ENCODE results near the gene BANF1.

Gene BANF1

DNA sequence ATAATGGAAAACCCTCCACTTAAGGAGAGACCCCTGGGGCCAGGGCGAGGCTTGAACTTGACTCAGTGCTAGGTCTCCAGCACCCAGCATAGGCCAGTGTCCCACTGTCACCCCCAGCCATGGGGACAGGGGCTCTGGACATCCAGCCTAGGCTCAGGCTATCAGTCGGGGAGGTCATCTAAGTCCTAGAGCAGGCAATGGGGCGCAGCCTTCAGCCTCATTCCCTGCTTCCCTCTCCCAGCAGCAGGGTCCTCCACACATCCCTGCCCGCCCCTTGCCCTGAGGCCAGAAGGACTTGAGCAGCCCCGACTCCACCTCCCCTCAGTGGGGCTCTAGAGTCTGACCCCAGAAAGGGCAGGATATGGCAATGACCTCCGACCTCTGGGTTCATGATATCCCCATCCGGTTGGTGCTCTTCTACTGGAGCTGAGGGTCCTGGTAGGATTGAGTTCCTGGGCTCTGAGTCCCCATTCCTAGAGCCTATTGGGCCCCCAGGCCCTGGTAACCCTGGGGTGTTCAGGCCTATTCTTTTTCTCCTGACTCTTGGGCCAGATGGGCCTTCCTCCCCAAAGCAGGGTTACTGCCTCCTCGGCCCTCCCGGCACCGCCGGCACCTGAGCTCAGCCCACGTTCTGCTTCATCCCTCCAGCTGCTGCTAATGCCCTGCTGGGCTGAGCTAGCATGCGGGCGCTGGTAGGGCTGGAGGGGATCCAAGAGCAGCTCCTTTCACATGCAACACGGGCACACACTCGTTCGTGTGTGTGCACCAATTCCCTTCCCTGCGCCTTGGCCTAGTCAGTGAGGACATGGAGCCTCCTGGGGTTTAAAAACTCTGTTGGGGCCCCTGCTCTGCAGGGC is 13.9 kb downstream of the BANF1 start:
- Histone ChIP-seq H3K27me3 (ENCODE audit: insufficient read depth, low read length) (no peaks in the 10 kb centered on the region), H3K9ac (ENCODE audit: low read length) (no peak overlapping the region), H2AFZ (ENCODE audit: low read length) (no peak overlapping the region), H3K9me3 (ENCODE audit: low read length) (no peaks in the 10 kb centered on the region), H3K79me2 (ENCODE audit: insufficient read depth, low read length) (no peaks in the 10 kb centered on the region), H3K27ac (ENCODE audit: low read depth, low read length, poor library complexity, severe bottlenecking) (no peak overlapping the region), H3K4me3 (ENCODE audit: low read depth, low read length, poor library complexity, severe bottlenecking) (no peak overlapping the region), H3K4me2 (ENCODE audit: low read length) (no peak overlapping the region), H3K36me3 (ENCODE audit: insufficient read depth, low read length) (no peaks in the 10 kb centered on the region), H3K9me2 (ENCODE audit: low read depth, low read length) (no peaks in the 10 kb centered on the region), H3F3A (ENCODE audit: insufficient read depth, low read length) (no peaks in the 10 kb centered on the region), H3K4me1 (ENCODE audit: insufficient read depth, low read length, severe bottlenecking) (no peaks in the 10 kb centered on the region), H4K20me1 (ENCODE audit: insufficient read depth, low read length) (no peaks in the 10 kb centered on the region)
- no peak for TF ChIP-seq EZH2 (IDR thresholded peaks at IDR 0.05; ENCODE audit: borderline replicate concordance, low read length)
- TF ChIP-seq, protein P1, sequence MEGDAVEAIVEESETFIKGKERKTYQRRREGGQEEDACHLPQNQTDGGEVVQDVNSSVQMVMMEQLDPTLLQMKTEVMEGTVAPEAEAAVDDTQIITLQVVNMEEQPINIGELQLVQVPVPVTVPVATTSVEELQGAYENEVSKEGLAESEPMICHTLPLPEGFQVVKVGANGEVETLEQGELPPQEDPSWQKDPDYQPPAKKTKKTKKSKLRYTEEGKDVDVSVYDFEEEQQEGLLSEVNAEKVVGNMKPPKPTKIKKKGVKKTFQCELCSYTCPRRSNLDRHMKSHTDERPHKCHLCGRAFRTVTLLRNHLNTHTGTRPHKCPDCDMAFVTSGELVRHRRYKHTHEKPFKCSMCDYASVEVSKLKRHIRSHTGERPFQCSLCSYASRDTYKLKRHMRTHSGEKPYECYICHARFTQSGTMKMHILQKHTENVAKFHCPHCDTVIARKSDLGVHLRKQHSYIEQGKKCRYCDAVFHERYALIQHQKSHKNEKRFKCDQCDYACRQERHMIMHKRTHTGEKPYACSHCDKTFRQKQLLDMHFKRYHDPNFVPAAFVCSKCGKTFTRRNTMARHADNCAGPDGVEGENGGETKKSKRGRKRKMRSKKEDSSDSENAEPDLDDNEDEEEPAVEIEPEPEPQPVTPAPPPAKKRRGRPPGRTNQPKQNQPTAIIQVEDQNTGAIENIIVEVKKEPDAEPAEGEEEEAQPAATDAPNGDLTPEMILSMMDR (IDR thresholded peaks at IDR 0.05; ENCODE audit: low read length), result no peak

DNA sequence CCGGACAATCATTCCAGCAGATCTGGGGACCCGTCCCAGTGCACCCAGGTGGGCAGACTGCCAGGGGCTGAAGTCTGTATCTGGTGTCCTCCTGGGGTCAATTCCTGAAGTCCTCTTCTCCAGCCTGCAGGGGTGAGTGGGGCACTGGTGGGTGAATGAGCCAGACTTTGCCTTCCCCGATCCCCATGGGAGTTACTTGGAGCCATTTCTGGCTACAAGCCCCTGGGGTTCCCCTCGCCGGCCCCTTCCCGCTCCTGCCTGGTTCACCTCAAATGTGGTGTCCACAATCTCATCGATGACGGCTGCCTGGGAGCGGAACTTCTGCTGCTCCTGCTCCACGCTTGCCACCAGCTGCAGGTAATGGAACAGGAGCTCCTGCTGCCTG is 14.5 kb downstream of the BANF1 start:
- Histone ChIP-seq H3K27ac (ENCODE audit: low read depth, low read length, poor library complexity, severe bottlenecking) (no peak overlapping the region), H3K4me1 (ENCODE audit: insufficient read depth, low read length, severe bottlenecking) (no peaks in the 10 kb centered on the region), H3K4me2 (ENCODE audit: low read length) (no peak overlapping the region), H4K20me1 (ENCODE audit: insufficient read depth, low read length) (no peaks in the 10 kb centered on the region), H3K4me3 (ENCODE audit: low read depth, low read length, poor library complexity, severe bottlenecking) (no peak overlapping the region), H3K9ac (ENCODE audit: low read length) (no peak overlapping the region), H3K27me3 (ENCODE audit: insufficient read depth, low read length) (0 out of 2 replicates have a peak, but pooled peaks cover 6% of the 10 kb centered on the region), H3K36me3 (ENCODE audit: insufficient read depth, low read length) (no peaks in the 10 kb centered on the region), H3F3A (ENCODE audit: insufficient read depth, low read length) (no peaks in the 10 kb centered on the region), H3K9me3 (ENCODE audit: low read length) (no peaks in the 10 kb centered on the region), H3K9me2 (ENCODE audit: low read depth, low read length) (no peaks in the 10 kb centered on the region), H2AFZ (ENCODE audit: low read length) (no peak overlapping the region), H3K79me2 (ENCODE audit: insufficient read depth, low read length) (no peaks in the 10 kb centered on the region)
- TF ChIP-seq, protein P1 (IDR thresholded peaks at IDR 0.05; ENCODE audit: low read length), result no peak
- no peak for TF ChIP-seq EZH2 (IDR thresholded peaks at IDR 0.05; ENCODE audit: borderline replicate concordance, low read length)

DNA sequence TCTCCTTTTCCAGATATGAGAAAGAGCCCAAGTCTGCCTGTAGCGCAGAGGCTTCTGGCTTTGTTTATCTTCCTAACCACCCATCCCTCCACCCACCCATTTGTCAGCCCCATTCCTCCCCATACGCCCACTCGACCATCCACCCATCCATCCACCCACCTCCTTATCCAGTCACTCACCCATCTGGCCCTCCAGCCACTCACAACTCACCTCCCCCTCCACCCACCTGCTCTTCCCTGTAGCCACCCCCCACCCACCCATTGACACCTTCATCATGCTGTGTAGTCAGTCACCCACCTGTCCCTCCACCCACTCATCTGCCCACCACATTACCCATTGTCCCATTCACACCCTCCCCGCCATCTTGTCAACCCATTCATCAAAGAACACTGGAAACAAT is 15.0 kb downstream of the BANF1 start:
- no peak for TF ChIP-seq EZH2 (IDR thresholded peaks at IDR 0.05; ENCODE audit: borderline replicate concordance, low read length)
- TF ChIP-seq, protein P1 (IDR thresholded peaks at IDR 0.05; ENCODE audit: low read length), result no peak
- H3K4me3 ChIP-seq (ENCODE audit: low read depth, low read length, poor library complexity, severe bottlenecking), result no peak overlapping the region

More for the DNA sequence above, 15.0 kb downstream of the BANF1 start:
- H2AFZ ChIP-seq (ENCODE audit: low read length), result no peak overlapping the region
- H3K4me2 ChIP-seq (ENCODE audit: low read length), result no peak overlapping the region
- H3K27ac ChIP-seq (ENCODE audit: low read depth, low read length, poor library complexity, severe bottlenecking), result no peak overlapping the region
- peaks cover 2% of the 10 kb centered on the region for H3K4me1 ChIP-seq (ENCODE audit: insufficient read depth, low read length, severe bottlenecking)
- H4K20me1 ChIP-seq (ENCODE audit: insufficient read depth, low read length), result no peaks in the 10 kb centered on the region
- H3K27me3 ChIP-seq (ENCODE audit: insufficient read depth, low read length), result 0 out of 2 replicates have a peak, but pooled peaks cover 7% of the 10 kb centered on the region
- H3K9me3 ChIP-seq (ENCODE audit: low read length), result no peaks in the 10 kb centered on the region
- H3F3A ChIP-seq (ENCODE audit: insufficient read depth, low read length), result no peaks in the 10 kb centered on the region
- no peak overlapping the region for H3K9ac ChIP-seq (ENCODE audit: low read length)
- no peaks in the 10 kb centered on the region for H3K36me3 ChIP-seq (ENCODE audit: insufficient read depth, low read length)
- no peaks in the 10 kb centered on the region for H3K9me2 ChIP-seq (ENCODE audit: low read depth, low read length)
- no peaks in the 10 kb centered on the region for H3K79me2 ChIP-seq (ENCODE audit: insufficient read depth, low read length)

Data from OCI-LY1 (cell line).